ENCODE results near the gene SYNPO2. TPM values are rescaled to one million over a fixed set of nuclear protein-coding genes. Genes with fewer than 3 reads are reported as not detected.

SYNPO2 gene
- total and polyA plus RNA-seq, 10 donors = 3.6 to 72.1 (median 29.0) TPM

GRCh38 chr4:118848901-118849300, 39.8 kb upstream of the SYNPO2 start:
- no peak for TF ChIP-seq POLR2AphosphoS5 (IDR thresholded peaks at IDR 0.05)
- H3K4me3 ChIP-seq = no peak overlapping the region
- H3K9me3 ChIP-seq = no peaks in the 10 kb centered on the region
- no peak overlapping the region for H3K27ac ChIP-seq
- H3K4me1 ChIP-seq = peaks cover 0 to 17% (median 10%) of the 10 kb centered on the region in 6 donors
- DNase-seq = no peak
- H3K36me3 ChIP-seq = no peaks in the 10 kb centered on the region
- no peaks in the 10 kb centered on the region for H3K27me3 ChIP-seq (replicated peaks in 1 of 7)
- intact Hi-C loops (cut with DNase I; ENCODE audit: low total_unique reads) = no loop called here

- Histone ChIP-seq H3K4me1 (peaks cover 0 to 17% (median 10%) of the 10 kb centered on the region in 6 donors), H3K27ac (peak overlapping the region in 5 of 8 donors; percentile 50 to 74 (median 71)), H3K36me3 (no peaks in the 10 kb centered on the region), H3K4me3 (peak overlapping the region; percentile 27 to 70 (median 38)), H3K27me3 (replicated peaks in 1 of 7) (no peaks in the 10 kb centered on the region), H3K9me3 (no peaks in the 10 kb centered on the region)
- intact Hi-C loops (cut with DNase I; ENCODE audit: low total_unique reads) = no loop called here
- no peak for DNase-seq
- TF ChIP-seq POLR2A (IDR thresholded peaks at IDR 0.05) (no peak), POLR2AphosphoS5 (IDR thresholded peaks at IDR 0.05) (no peak), CTCF (IDR thresholded peaks at IDR 0.05 in 8 of 11, conservative IDR thresholded peaks at IDR 0.05 in 3 of 11) (no peak)
- 95 to 99% (median 96%) methylated on average over 2 of the region's 2 CpGs for whole genome bisulfite sequencing, 5 donors
These were observed 38.7 kb upstream of the SYNPO2 start for GRCh38 chr4:118849867-118850487.

GRCh38 chr4:118850488-118851173, 38.0 kb upstream of the SYNPO2 start:
- intact Hi-C loops (cut with DNase I; ENCODE audit: low total_unique reads) = no loop called here
- Histone ChIP-seq H3K9me3 (no peaks in the 10 kb centered on the region), H3K27me3 (replicated peaks in 1 of 7) (no peaks in the 10 kb centered on the region), H3K36me3 (no peaks in the 10 kb centered on the region), H3K4me1 (peaks cover 0 to 17% (median 10%) of the 10 kb centered on the region in 6 donors), H3K27ac (peak overlapping the region; percentile 30 to 74 (median 60)), H3K4me3 (peak overlapping the region; percentile 27 to 70 (median 38))
- TF ChIP-seq CTCF (IDR thresholded peaks at IDR 0.05 in 8 of 11, conservative IDR thresholded peaks at IDR 0.05 in 3 of 11) = no peak
- no peak for TF ChIP-seq POLR2AphosphoS5 (IDR thresholded peaks at IDR 0.05)
- TF ChIP-seq POLR2A (IDR thresholded peaks at IDR 0.05) = no peak
- 7 to 39% (median 27%) methylated on average over 8 of the region's 8 CpGs for WGBS, 5 donors
- DNase-seq = no peak

- Histone ChIP-seq H3K27me3 (replicated peaks in 1 of 7) (no peaks in the 10 kb centered on the region), H3K36me3 (no peaks in the 10 kb centered on the region), H3K4me3 (no peak overlapping the region), H3K27ac (no peak overlapping the region), H3K9me3 (no peaks in the 10 kb centered on the region), H3K4me1 (no peaks in the 10 kb centered on the region)
- 89 to 93% (median 91%) methylated on average over 2 of the region's 2 CpGs for WGBS, 5 donors
- intact Hi-C loops (cut with DNase I; ENCODE audit: low total_unique reads) = no loop called here
- no peak for DNase-seq
- TF ChIP-seq CTCF (IDR thresholded peaks at IDR 0.05 in 8 of 11, conservative IDR thresholded peaks at IDR 0.05 in 3 of 11) (no peak), POLR2AphosphoS5 (IDR thresholded peaks at IDR 0.05) (no peak), POLR2A (IDR thresholded peaks at IDR 0.05) (no peak)
These were observed 30.9 kb upstream of the SYNPO2 start for GRCh38 chr4:118857760-118858159.
